H1 (cell line): Measurements from ENCODE around the gene THAP5. TPM values are rescaled to one million over a fixed set of nuclear protein-coding genes. Genes with fewer than 3 reads are reported as not detected.

Experiments used
- ASH2L ChIP-seq: fragments of 200-600, 300-600 bp; sonication (generic); IDR thresholded peaks from one replicate; pipeline ENCODE4 v1.7.1; 2017; ENCODE audit warnings: low read length
- ATF3 ChIP-seq: IDR thresholded peaks from 2 replicates; pipeline ENCODE4 v1.6.1; 2011; ENCODE audit warnings: low read depth, mild to moderate bottlenecking, low read length; ENCODE audit not compliant: insufficient read depth
- BCL11A ChIP-seq, 2 experiments: IDR thresholded peaks; one replicate each; pipeline ENCODE4 v1.6.1; 2011; ENCODE audit warnings: low read depth in 2 of 2, low read length in 2 of 2, mild to moderate bottlenecking in 2 of 2
- BRCA1 ChIP-seq: IDR thresholded peaks from 2 replicates; pipeline ENCODE4 v1.6.1; 2012; ENCODE audit warnings: low read depth, low read length, improper control_type of control experiment
- FOSL1 ChIP-seq: IDR thresholded peaks from 2 replicates; pipeline ENCODE4 v1.6.1; 2011; ENCODE audit warnings: mild to moderate bottlenecking, low read depth, low read length, moderate library complexity; ENCODE audit not compliant: insufficient read depth
- GABPA ChIP-seq: IDR thresholded peaks from 2 replicates; pipeline ENCODE4 v1.6.1; 2011; ENCODE audit warnings: mild to moderate bottlenecking, low read length, moderate library complexity, borderline replicate concordance; ENCODE audit not compliant: insufficient read depth
- KDM4A ChIP-seq: IDR thresholded peaks from one replicate; pipeline ENCODE4 v1.7.1; 2012; ENCODE audit warnings: low read depth, mild to moderate bottlenecking, moderate library complexity, low read length, inconsistent platforms; ENCODE audit not compliant: severe bottlenecking
- KDM5A ChIP-seq: fragments of 200-600 bp; IDR thresholded peaks from 2 replicates; pipeline ENCODE4 v1.7.1; 2012; ENCODE audit warnings: mild to moderate bottlenecking, low read length, inconsistent platforms, mixed read lengths
- MAFK ChIP-seq: IDR thresholded peaks from 2 replicates; pipeline ENCODE4 v1.6.1; 2012; ENCODE audit warnings: low read depth, mild to moderate bottlenecking, improper control_type of control experiment, low read length
- NANOG ChIP-seq: IDR thresholded peaks from 2 replicates; pipeline ENCODE4 v1.6.1; 2011; ENCODE audit warnings: low read length, low read depth, mild to moderate bottlenecking, inconsistent platforms; ENCODE audit not compliant: insufficient read depth, poor library complexity, severe bottlenecking
- NRF1 ChIP-seq: IDR thresholded peaks from 2 replicates; pipeline ENCODE4 v1.6.1; 2011; ENCODE audit warnings: mild to moderate bottlenecking, low read depth, low read length, improper control_type of control experiment
- PHF8 ChIP-seq: fragments of 200-600 bp; sonication (generic); conservative IDR thresholded peaks from 2 replicates; pipeline ENCODE4 v1.7.1; 2012; ENCODE audit warnings: low read depth, mild to moderate bottlenecking, inconsistent platforms, low read length, moderate library complexity
- POU5F1 ChIP-seq: IDR thresholded peaks from 2 replicates; pipeline ENCODE4 v1.6.1; 2011; ENCODE audit warnings: low read depth, mild to moderate bottlenecking, low read length, moderate library complexity
- RNF2 ChIP-seq: fragments of 200-900, 300-1000 bp; sonication (generic); IDR thresholded peaks from 2 replicates; pipeline ENCODE4 v1.7.1; 2016; ENCODE audit warnings: borderline replicate concordance, low read depth, mild to moderate bottlenecking, antibody characterized with exemption, low read length; ENCODE audit not compliant: poor library complexity, severe bottlenecking; ENCODE audit errors: missing control alignments
- RXRA ChIP-seq: IDR thresholded peaks from 2 replicates; pipeline ENCODE4 v1.6.1; 2011; ENCODE audit warnings: low read depth, mild to moderate bottlenecking, low read length, moderate library complexity; ENCODE audit not compliant: insufficient read depth
- SAP30 ChIP-seq: fragments of 300-600 bp; sonication (generic); IDR thresholded peaks from 2 replicates; pipeline ENCODE4 v1.7.1; 2012; ENCODE audit warnings: low read length, moderate library complexity, mild to moderate bottlenecking, inconsistent platforms; ENCODE audit not compliant: insufficient read depth, insufficient replicate concordance
- SIN3A ChIP-seq, 2 experiments: IDR thresholded peaks in 1 of 2; conservative IDR thresholded peaks in 1 of 2; 2 replicates each; pipeline ENCODE4 v1.6.1; 2011 to 2012; ENCODE audit warnings: low read length in 2 of 2, improper control_type of control experiment in 1 of 2, low read depth in 1 of 2, mild to moderate bottlenecking in 1 of 2
- SIX5 ChIP-seq: IDR thresholded peaks from 2 replicates; pipeline ENCODE4 v1.6.1; 2011; ENCODE audit warnings: mild to moderate bottlenecking, low read depth, low read length
- SP1 ChIP-seq: IDR thresholded peaks from 2 replicates; pipeline ENCODE4 v1.6.1; 2011; ENCODE audit warnings: low read depth, low read length
- polyA plus RNA-seq, 7 experiments: library from polyadenylated mRNA; depleted of rRNA in 3 of 7; stranded (reverse) in 5 of 7; unstranded in 2 of 7; fragments of >200 nt in 5 of 7; fragments of 200-250 nt in 2 of 7; gene quantifications; 1 replicate in 5 of 7; 2 replicates in 1 of 7; 4 replicates in 1 of 7; pipeline versions ENCODE4 v1.2.1 to v1.2.3, GENCODE V29; 2011 to 2013; ENCODE audit warnings: missing spikeins in 2 of 7, mixed read lengths in 2 of 7
- total RNA-seq: library from RNA; stranded (reverse); fragmentation: NEBNext Ultra II Directional; extraction: Animal tissue kit (Norgen Biotek cat#: 25700); gene quantifications from 2 replicates; pipeline ENCODE4 v1.2.1, GENCODE V29; 2021
- TF ChIP-seq, protein P1 (sequence below), 3 experiments: IDR thresholded peaks; 1 replicate in 2 of 3; 2 replicates in 1 of 3; pipeline versions ENCODE4 v1.5.1 to v1.6.1; 2011; ENCODE audit warnings: low read length in 3 of 3, mild to moderate bottlenecking in 3 of 3, inconsistent platforms in 2 of 3, low read depth in 1 of 3, moderate library complexity in 1 of 3; ENCODE audit not compliant: insufficient read depth in 1 of 3; ENCODE audit errors: control extremely low read depth in 1 of 3

THAP5 gene
- total and polyA plus RNA-seq, 2 of the 8 experiments (the other 6 are each of a cell fraction or from before 2014, with no cell fraction given), result 3.9 to 24.2 TPM

DNA sequence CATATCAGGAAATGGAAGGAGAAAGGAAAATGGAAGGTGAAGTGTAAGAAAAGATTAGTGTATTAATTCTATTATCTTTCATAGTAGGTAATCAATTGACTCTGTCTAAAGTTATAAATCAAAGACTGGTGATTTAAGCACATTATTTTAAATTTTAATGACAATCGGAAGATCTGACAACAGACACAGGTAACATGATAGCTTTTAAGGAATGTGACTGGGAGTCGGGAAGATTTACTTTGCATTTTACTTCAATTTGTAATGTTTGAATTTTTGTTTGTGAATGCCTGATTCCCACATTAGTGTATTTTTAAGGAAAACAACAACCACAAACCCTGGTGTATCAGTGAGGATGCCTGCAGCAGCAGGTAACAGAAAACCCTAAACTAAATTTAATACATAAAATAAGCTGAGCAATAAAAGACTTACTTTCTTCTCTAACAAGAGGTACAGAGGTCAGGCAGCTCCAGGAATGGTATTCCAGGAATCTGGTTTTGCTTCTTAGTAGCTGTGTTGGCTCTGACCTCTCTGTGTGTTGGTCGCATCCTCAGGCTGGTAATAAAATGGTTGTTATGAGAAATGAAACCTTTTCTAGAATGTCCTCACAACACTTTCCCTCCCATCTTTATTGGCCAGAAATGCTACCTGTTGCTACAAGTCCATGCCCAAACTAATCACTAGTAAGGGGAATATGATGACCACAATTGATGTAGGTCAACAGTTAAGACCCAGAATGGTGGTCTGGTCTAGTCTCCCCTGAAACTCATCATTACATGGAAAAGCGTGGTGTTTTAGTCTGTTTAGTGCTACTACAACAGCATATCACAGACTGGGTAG, 12.4 kb upstream of the THAP5 start (continued):
- TF ChIP-seq BRCA1, result no peak
- TF ChIP-seq MAFK, result no peak
- no peak for TF ChIP-seq NRF1
- no peak for TF ChIP-seq GABPA
- TF ChIP-seq BCL11A (IDR thresholded peaks at IDR 0.05; ENCODE audit: low read depth in 2 of 2, low read length in 2 of 2), result no peak
- TF ChIP-seq NANOG, result no peak
- TF ChIP-seq, protein P1, sequence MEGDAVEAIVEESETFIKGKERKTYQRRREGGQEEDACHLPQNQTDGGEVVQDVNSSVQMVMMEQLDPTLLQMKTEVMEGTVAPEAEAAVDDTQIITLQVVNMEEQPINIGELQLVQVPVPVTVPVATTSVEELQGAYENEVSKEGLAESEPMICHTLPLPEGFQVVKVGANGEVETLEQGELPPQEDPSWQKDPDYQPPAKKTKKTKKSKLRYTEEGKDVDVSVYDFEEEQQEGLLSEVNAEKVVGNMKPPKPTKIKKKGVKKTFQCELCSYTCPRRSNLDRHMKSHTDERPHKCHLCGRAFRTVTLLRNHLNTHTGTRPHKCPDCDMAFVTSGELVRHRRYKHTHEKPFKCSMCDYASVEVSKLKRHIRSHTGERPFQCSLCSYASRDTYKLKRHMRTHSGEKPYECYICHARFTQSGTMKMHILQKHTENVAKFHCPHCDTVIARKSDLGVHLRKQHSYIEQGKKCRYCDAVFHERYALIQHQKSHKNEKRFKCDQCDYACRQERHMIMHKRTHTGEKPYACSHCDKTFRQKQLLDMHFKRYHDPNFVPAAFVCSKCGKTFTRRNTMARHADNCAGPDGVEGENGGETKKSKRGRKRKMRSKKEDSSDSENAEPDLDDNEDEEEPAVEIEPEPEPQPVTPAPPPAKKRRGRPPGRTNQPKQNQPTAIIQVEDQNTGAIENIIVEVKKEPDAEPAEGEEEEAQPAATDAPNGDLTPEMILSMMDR (IDR thresholded peaks at IDR 0.05; ENCODE audit: control extremely low read depth in 1 of 3, insufficient read depth in 1 of 3, low read depth in 1 of 3, low read length in 3 of 3), result no peak
- TF ChIP-seq ASH2L, result peak; percentile 94
- TF ChIP-seq SIN3A (conservative IDR thresholded peaks at IDR 0.05 in 1 of 2, IDR thresholded peaks at IDR 0.05 in 1 of 2; ENCODE audit: low read depth in 1 of 2, low read length in 2 of 2), result no peak
- no peak for TF ChIP-seq ATF3
- TF ChIP-seq SAP30, result no peak
- TF ChIP-seq KDM4A, result no peak
- no peak for TF ChIP-seq POU5F1
- TF ChIP-seq SP1, result peak; percentile 88; the same call in 1 of the 2 replicates
- TF ChIP-seq RXRA, result no peak
- TF ChIP-seq FOSL1, result no peak
- TF ChIP-seq RNF2, result no peak
- no peak for TF ChIP-seq KDM5A
- TF ChIP-seq SIX5, result no peak
- no peak for TF ChIP-seq PHF8
